Measurements from ENCODE around the gene TMEM19. TPM values are rescaled to one million over a fixed set of nuclear protein-coding genes. Genes with fewer than 3 reads are reported as not detected.

TMEM19 gene
- total RNA-seq, 1 experiment from 2014 or later, result 56.3 TPM

GRCh38 chr12:71642264-71642663 is 43.6 kb upstream of the TMEM19 start:
- H3K27me3 ChIP-seq (replicated peaks; ENCODE audit: insufficient read depth, low read depth, low read length, poor library complexity), result no peaks in the 10 kb centered on the region
- H3K4me3 ChIP-seq (ENCODE audit: low read depth, low read length, poor library complexity, severe bottlenecking), result no peak overlapping the region
- no peak for DNase-seq (ENCODE audit: low spot score)
- no TSS peak for BruUV-seq (replicated peaks)
- ChIA-PET POLR2A (ENCODE audit: low non-redundant PET) (no interaction called here), CTCF (no interaction called here)
- peak overlapping the region; percentile 51 for H3K27ac ChIP-seq (ENCODE audit: low read depth, low read length, poor library complexity, severe bottlenecking)
- TF ChIP-seq EZH2 (IDR thresholded peaks at IDR 0.05; ENCODE audit: borderline replicate concordance, low read depth, low read length, poor library complexity, severe bottlenecking), result no peak
- TF ChIP-seq, protein P1, sequence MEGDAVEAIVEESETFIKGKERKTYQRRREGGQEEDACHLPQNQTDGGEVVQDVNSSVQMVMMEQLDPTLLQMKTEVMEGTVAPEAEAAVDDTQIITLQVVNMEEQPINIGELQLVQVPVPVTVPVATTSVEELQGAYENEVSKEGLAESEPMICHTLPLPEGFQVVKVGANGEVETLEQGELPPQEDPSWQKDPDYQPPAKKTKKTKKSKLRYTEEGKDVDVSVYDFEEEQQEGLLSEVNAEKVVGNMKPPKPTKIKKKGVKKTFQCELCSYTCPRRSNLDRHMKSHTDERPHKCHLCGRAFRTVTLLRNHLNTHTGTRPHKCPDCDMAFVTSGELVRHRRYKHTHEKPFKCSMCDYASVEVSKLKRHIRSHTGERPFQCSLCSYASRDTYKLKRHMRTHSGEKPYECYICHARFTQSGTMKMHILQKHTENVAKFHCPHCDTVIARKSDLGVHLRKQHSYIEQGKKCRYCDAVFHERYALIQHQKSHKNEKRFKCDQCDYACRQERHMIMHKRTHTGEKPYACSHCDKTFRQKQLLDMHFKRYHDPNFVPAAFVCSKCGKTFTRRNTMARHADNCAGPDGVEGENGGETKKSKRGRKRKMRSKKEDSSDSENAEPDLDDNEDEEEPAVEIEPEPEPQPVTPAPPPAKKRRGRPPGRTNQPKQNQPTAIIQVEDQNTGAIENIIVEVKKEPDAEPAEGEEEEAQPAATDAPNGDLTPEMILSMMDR (conservative IDR thresholded peaks at IDR 0.05; ENCODE audit: low read depth, low read length), result no peak
- intact Hi-C loops (cut with micrococcal nuclease; ENCODE audit: unreplicated experiment), result no loop called here
- peaks cover 77% of the 10 kb centered on the region for H3K36me3 ChIP-seq (ENCODE audit: insufficient read depth, low read length, poor library complexity, severe bottlenecking)
- peaks cover 13% of the 10 kb centered on the region for H3K4me1 ChIP-seq (ENCODE audit: insufficient read depth, low read length, poor library complexity, severe bottlenecking)
- H3K9me3 ChIP-seq (ENCODE audit: low read depth, low read length, poor library complexity, severe bottlenecking), result no peaks in the 10 kb centered on the region

DNA sequence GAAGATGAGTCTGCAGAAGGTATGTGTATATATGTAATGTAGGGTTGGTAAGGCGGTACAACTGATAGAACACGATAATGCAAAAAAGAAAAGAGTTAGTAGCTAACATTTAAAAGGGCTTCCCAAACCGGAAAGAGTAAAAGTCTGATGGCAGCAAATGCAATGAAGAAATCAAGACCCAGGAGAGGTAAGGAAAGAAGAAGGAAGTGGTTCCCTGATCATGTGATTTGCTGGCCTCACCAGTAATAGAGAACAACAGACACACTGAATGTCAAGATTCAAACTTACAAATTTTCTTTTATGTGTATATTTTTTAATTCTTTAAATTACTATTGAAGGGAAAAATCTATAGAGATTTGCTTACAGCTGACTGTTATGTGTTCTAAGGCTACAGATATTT is 40.6 kb upstream of the TMEM19 start:
- Histone ChIP-seq H3K9me3 (ENCODE audit: low read depth, low read length, poor library complexity, severe bottlenecking) (no peaks in the 10 kb centered on the region), H3K4me3 (ENCODE audit: low read depth, low read length, poor library complexity, severe bottlenecking) (no peak overlapping the region), H3K4me1 (ENCODE audit: insufficient read depth, low read length, poor library complexity, severe bottlenecking) (peaks cover 13% of the 10 kb centered on the region), H3K36me3 (ENCODE audit: insufficient read depth, low read length, poor library complexity, severe bottlenecking) (peaks cover 69% of the 10 kb centered on the region), H3K27ac (ENCODE audit: low read depth, low read length, poor library complexity, severe bottlenecking) (no peak overlapping the region), H3K27me3 (replicated peaks; ENCODE audit: insufficient read depth, low read depth, low read length, poor library complexity) (no peaks in the 10 kb centered on the region)
- ChIA-PET POLR2A (ENCODE audit: low non-redundant PET) (no interaction called here), CTCF (no interaction called here)
- no peak for DNase-seq (ENCODE audit: low spot score)
- intact Hi-C loops (cut with micrococcal nuclease; ENCODE audit: unreplicated experiment), result no loop called here
- no TSS peak for BruUV-seq (replicated peaks)
- no peak for TF ChIP-seq EZH2 (IDR thresholded peaks at IDR 0.05; ENCODE audit: borderline replicate concordance, low read depth, low read length, poor library complexity, severe bottlenecking)
- TF ChIP-seq, protein P1 (conservative IDR thresholded peaks at IDR 0.05; ENCODE audit: low read depth, low read length), result no peak

GRCh38 chr12:71646512-71646911 is 39.4 kb upstream of the TMEM19 start:
- CTCF ChIA-PET, result interaction anchor here (0.7 kb wide), 1 partner anchor 10 kb away, joined by 3 read pairs; no protein-coding TSS in a partner anchor
- DNase-seq (ENCODE audit: low spot score), result no peak
- Histone ChIP-seq H3K36me3 (ENCODE audit: insufficient read depth, low read length, poor library complexity, severe bottlenecking) (peaks cover 60% of the 10 kb centered on the region), H3K9me3 (ENCODE audit: low read depth, low read length, poor library complexity, severe bottlenecking) (no peaks in the 10 kb centered on the region), H3K4me3 (ENCODE audit: low read depth, low read length, poor library complexity, severe bottlenecking) (no peak overlapping the region), H3K27me3 (replicated peaks; ENCODE audit: insufficient read depth, low read depth, low read length, poor library complexity) (no peaks in the 10 kb centered on the region), H3K27ac (ENCODE audit: low read depth, low read length, poor library complexity, severe bottlenecking) (no peak overlapping the region), H3K4me1 (ENCODE audit: insufficient read depth, low read length, poor library complexity, severe bottlenecking) (peaks cover 13% of the 10 kb centered on the region)
- POLR2A ChIA-PET (ENCODE audit: low non-redundant PET), result interaction anchor here (0.6 kb wide), 1 partner anchor 324 kb away, joined by 5 read pairs; no protein-coding TSS in a partner anchor
- BruUV-seq (replicated peaks), result no TSS peak
- intact Hi-C loops (cut with micrococcal nuclease; ENCODE audit: unreplicated experiment), result no loop called here
- TF ChIP-seq EZH2 (IDR thresholded peaks at IDR 0.05; ENCODE audit: borderline replicate concordance, low read depth, low read length, poor library complexity, severe bottlenecking), result no peak
- TF ChIP-seq, protein P1 (conservative IDR thresholded peaks at IDR 0.05; ENCODE audit: low read depth, low read length), result no peak
